HG02852 (cell line): ENCODE data around the gene PDS5B.
"Not testable (repeated sequence)": the region's sequence is repeated elsewhere in the genome, so short reads cannot be mapped to it uniquely, and the experiment has no call there.

Experiments used
- ATAC-seq: cut with Tn5 transposase; IDR thresholded peaks from one replicate; pipeline ENCODE4 v1.9.1; 2021; ENCODE audit warnings: mild to moderate bottlenecking, moderate library complexity; ENCODE audit not compliant: unreplicated experiment

The PDS5B gene, protein sequence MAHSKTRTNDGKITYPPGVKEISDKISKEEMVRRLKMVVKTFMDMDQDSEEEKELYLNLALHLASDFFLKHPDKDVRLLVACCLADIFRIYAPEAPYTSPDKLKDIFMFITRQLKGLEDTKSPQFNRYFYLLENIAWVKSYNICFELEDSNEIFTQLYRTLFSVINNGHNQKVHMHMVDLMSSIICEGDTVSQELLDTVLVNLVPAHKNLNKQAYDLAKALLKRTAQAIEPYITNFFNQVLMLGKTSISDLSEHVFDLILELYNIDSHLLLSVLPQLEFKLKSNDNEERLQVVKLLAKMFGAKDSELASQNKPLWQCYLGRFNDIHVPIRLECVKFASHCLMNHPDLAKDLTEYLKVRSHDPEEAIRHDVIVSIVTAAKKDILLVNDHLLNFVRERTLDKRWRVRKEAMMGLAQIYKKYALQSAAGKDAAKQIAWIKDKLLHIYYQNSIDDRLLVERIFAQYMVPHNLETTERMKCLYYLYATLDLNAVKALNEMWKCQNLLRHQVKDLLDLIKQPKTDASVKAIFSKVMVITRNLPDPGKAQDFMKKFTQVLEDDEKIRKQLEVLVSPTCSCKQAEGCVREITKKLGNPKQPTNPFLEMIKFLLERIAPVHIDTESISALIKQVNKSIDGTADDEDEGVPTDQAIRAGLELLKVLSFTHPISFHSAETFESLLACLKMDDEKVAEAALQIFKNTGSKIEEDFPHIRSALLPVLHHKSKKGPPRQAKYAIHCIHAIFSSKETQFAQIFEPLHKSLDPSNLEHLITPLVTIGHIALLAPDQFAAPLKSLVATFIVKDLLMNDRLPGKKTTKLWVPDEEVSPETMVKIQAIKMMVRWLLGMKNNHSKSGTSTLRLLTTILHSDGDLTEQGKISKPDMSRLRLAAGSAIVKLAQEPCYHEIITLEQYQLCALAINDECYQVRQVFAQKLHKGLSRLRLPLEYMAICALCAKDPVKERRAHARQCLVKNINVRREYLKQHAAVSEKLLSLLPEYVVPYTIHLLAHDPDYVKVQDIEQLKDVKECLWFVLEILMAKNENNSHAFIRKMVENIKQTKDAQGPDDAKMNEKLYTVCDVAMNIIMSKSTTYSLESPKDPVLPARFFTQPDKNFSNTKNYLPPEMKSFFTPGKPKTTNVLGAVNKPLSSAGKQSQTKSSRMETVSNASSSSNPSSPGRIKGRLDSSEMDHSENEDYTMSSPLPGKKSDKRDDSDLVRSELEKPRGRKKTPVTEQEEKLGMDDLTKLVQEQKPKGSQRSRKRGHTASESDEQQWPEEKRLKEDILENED (N-terminal part only)

DNA sequence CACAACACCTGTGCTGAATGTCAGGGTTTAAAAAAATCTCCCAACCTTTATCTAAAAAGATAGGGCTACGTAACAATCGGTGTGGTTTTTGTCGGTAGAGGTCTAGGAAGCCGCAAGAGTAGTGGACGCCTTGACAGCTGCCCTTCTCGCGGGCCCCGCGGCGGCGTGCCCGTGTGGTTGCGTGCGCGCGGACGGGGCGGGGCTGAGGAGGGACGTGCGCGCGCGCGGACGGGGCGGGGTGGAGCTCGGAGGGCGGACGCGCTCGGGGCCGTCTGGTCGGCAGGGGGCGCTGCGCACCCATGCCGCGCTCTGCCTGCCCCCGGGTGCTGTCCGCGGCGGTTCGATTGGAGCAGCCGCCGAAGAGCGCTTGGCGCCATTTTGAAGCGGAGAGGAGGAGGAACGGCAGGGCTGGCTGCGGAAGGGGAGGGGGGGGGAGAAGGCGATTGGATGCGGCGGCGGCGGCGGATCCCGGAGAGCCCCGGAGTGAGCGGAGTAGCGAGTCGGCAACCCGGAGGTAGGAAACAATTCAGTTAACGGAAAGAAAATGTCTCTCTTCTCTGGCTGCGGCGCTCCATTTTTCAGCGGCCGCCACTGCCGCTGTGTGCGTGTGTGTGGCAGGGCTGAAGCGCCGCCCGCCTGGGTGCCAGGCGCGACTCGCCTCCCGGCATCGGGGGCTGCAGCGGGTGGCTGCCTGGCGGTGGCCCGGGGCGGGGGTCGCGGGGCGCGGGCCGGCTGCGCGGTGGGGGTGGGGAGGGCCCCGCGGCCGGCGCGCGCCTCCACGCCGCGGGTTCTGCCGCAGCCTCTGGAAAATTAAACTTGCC is at the start of gene PDS5B:
PDS5B (plus strand) TSS at position 373 of the 821 bp plus-strand sequence. CDS start 62,321 bp downstream, outside the sequence.
- peak; percentile 82 for ATAC-seq

DNA sequence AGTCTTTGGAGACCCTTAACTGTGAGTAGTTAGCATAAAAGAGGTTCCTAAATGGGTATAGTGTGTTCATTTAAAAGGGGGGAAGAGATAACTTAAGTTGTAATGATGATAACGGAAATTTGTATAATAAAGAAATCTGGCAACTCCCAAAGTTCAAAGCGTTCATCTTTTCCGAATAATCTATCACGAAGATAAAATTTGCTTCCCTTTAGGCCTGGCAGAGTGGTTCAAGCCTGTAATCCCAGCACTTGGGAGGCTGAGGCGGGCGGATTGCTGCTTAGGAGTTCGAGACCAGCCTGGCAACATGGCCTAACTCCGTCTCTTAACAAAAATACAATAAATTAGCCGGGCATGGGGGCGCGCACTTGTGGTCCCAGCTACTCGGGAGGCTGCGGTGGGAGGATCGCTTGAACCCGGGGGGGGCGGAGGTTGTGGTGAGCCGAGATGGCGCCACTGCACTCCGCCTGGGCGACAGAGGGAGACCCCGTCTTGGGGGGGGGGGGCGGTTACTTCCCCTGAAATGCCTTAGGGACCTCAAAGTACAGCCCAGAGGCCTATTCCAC is 48.6 kb upstream of the PDS5B start:
- no peak for ATAC-seq

DNA sequence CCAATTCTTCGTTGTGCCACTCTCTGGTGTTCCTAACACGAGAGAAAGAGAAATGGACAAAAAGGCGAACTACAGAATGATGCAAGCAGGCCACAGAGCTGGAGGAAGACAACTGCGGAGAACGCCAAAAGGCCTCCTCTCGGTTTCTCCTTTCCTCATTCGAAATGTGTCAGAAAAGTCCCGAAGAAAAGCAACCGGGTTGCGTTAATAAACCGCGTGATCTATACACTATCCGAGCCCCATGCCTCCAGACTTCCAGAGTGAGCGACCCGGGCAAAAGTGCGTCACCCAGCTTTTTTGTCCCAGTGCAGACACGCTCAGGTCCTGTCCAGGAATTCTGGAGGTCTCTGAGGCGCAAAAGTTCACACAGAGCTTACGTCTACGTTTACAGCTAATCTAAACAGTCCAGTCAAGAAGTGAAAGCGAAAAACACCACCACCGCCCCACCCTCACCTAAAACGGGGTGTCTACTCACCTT is 48.1 kb upstream of the PDS5B start:
- peak; percentile 81 for ATAC-seq

DNA sequence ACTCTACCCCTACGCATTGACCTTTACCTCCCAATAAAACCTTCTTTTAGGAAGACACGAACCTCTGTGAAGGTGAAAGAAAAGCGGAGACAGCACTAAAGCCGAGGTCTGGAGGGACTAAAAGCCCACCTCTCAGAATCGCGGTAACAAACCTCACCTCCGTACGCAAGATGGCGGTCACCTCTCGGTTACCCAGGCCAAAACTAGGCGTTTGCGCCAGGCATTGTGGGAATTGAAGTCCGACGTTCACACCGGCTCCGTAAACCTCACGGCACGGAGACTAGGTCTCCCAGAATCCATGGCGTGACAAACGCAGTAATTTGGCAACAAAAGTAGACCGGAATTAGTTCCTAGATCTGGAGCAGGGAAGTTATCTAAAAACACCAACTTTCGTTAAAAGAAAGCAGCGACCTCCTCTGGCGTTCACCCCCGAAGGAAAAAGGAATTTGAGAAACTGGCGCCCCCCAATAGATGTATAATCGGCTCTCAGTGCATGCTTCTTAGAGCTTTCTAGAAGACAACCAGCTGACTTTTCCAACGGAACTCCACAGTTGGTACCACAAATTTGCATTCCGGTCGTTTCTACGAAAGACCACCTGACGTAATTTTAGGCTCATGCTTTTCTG is 47.5 kb upstream of the PDS5B start, which contains the start of gene N4BP2L2:
N4BP2L2 (minus strand) TSS at position 175 of the 626 bp plus-strand sequence. CDS start 1,768 bp downstream, outside the sequence.
- ATAC-seq = peak; percentile 96

DNA sequence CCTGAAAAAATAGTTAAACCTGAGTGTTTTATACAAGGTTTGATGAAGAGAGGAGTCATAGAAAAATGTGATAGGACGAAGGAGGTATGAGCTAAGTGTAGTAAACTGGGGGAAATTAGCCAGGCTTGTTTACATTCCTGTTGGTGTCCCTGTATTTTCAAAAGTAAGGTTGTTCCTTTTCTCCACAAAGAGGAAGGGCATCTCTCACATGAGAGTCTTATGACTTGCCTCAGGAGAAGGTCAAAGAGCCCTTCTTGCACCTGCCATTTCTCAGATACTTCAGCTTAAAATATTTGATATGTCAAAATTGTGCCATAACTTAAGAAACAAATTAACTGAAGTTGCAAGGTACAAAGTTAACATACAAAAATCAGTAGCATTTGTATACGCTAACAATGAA is 44.0 kb upstream of the PDS5B start:
- ATAC-seq = no peak

DNA sequence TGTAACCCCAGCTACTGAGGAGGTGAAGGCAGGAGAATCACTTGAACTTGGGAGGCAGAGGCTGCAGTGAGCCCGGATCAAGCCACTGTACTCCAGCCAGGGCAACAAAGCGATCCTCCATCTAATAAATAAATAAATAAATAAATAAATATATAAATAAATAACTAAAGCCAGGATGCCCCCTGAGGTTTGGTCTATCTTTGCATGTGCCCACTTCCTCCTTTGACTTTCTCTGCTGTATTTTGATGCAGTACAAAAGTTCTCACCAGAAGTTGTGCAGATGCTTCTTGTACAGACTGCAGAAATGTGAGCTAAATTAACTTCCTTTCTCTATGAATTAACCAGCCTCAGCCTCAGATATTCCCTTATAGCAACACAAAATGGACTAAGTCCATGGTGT is 41.2 kb upstream of the PDS5B start:
- ATAC-seq = no peak

DNA sequence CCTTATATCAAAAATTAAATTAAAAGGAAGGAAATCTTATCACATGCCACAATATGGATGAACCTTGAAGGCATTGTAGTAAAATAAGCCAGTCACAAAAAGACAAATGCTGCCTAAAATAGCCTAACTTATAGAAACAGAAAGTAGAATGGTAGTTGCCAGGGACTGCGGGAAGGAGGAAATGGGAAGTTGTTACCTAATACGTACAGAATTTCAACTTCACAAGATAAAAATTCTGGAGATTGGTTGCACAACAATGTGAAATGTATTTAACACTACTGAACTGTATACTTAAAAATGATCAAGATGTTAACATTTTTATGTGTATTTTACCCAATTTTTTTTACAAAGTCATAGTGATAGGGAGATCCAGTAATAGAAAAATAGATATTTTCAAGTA is 37.4 kb upstream of the PDS5B start:
- ATAC-seq = no peak

DNA sequence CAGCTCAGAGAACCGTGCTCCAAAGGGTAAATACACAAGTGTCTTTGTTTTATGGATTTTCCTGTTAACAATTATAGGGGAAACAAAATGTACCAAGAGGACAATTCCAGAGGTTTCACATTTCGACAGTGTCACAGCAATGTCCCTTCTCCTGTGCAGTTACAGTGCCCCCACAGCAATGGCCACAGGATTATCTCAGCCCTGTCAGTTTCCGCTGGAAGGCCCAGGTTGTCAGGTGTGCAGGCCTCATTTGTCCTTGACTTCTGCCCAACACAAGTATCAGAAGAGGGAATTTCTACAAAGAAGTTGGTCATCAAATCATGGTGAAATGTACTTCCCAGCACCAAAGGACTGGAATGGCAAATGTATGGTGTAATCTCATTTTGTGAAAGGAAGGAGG is 36.5 kb upstream of the PDS5B start:
- ATAC-seq = no peak

DNA sequence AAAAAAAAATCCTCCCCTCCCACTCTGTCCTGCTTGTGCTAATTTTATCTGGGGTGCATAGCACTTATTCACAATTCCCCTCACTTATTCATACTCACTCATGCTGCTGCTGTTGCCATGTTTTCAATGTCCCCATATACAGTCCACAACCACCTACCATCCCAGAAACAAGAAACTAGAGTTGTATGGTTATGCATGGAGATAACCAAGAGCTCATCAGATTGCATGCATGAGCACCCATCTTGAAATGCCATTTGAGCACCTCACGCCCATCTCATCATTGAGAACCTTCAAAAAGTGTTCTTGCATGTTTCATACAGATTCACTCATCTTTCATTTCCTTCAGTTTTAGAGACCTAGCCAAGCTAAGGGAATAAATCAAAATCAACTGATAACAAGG is 32.5 kb upstream of the PDS5B start:
- ATAC-seq = peak; percentile 81

DNA sequence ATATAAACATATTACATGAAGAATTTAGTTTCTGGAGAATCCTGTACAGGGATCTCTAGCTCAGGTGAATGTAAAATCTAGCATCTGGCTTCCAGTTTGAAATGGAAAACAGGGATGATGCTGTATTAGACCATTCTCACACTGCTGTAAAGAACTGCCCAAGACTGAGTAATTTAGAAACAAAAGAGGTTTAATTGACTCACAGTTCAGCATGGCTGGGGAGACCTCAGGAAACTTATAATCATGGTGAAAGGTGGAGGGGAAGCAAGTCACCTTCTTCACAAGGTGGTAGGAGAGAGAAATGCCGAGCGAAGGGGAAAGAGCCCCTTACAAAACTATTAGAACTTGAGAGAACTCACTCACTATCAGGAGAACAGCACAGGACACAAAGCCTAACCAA is 30.6 kb upstream of the PDS5B start:
- no peak for ATAC-seq

DNA sequence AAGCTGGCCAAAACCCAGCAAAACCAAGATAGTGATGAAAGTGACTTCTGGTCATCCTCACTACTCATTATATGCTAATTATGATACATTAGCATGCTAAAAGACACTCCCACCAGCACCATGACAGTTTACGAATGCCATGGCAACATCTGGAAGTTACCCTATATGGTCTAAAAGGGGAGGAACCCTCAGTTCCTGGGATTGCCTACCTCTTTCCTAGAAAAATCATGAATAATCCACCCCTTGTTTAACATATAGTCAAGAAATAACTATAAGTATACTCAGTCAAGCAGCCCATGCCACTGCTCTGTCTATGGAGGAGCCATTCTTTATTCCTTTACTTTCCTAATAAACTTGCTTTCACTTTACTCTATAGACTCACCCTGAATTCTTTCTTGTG is 25.4 kb upstream of the PDS5B start:
- ATAC-seq = not testable (repeated sequence)

DNA sequence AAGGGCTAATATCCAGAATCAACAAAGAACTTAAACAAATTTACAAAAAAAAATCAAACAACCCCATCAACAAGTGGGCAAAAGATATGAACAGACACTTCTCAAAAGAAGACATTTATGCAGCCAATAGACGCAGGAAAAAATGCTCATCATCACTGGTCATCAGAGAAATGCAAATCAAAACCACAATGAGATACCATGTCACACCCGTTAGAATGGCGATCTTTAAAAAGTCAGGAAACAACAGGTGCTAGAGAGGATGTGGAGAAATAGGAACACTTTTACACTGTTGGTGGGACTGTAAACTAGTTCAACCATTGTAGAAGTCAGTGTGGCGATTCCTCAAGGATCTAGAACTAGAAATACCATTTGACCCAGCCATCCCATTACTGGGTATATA is 10.6 kb upstream of the PDS5B start:
- ATAC-seq = not testable (repeated sequence)

DNA sequence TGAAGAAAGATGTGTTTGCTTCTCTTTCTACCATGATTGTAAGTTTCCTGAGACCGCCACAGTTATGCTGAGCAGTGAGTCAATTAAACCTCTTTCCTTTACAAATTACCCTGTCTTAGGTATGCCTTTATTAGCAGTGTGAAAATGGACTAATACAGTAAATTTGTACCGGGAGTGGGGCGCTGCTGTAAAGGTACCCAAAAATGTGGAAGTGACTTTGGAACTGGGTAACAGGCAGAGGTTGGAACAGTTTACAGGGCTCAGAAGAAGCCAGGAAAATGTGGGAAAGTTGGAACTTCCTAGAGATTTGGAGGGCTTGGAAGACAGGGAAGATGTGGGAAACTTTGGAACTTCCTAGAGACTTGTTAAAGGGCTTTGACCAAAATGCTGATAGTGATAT is 9.2 kb upstream of the PDS5B start:
- ATAC-seq = no peak

DNA sequence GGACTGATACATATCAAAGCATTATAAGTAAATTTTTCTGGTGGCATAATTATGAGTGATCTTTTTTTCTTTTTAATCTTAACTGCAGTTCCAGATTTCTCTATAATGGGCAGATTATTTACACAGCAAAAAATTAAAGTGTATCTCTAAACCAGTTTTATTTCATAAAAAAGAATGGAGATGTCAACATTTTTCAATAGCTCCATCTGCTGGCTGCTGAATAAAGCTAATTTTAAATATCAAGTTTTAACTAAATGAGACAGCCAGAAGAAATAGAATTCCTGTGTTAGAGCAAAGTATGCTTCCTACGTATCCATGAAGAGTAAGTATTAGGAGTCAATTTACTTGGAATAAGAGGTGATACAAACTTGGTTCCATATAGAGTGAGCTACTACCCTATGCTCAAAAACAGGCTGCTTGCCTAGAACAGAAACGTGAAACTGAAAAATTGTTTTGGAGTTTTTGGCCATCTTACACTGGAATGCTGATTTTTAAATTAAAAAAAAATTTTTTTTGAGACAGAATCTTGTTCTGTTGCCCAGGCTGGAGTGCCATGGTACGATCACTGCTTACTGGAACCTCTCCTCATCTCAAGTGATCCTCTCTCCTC is 5.0 kb upstream of the PDS5B start:
- ATAC-seq = no peak

DNA sequence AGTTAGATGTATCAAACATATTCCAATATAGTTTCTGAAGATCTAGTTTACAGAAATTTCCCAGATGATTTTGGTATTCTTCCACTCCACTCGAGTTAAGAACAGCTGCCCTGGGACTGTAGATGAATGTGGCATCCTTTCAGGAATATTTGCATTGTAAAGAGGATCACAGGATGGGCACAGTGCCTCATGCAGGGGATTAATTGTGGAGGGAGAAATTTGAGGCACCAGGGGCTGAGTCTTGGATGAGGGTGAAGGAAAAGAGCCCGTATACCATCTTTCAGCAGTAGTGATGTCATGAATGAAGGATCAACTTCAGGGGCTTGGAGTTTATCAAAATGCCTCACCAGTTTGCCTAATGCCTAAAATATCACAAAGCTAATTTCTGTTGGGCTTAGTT is 4.0 kb upstream of the PDS5B start:
- ATAC-seq = no peak

DNA sequence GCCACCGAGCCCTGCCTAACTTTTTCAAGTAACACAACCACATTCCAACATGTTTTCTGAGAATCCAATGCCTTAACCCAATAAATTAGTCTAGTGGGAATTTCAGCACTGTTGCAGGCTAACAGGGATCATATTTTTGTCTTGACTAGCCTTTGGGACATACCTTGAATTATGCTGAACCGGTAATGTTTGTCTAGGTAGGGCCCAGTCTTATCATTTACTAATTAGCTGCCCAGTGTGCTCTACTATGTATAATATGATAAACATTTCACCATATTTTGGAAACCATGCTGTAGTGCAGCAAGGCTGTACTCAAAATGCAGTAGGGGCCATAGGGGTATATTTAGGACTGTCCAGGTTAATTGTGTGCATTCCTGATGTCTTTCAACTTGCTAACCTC is 3.3 kb upstream of the PDS5B start:
- ATAC-seq = no peak

DNA sequence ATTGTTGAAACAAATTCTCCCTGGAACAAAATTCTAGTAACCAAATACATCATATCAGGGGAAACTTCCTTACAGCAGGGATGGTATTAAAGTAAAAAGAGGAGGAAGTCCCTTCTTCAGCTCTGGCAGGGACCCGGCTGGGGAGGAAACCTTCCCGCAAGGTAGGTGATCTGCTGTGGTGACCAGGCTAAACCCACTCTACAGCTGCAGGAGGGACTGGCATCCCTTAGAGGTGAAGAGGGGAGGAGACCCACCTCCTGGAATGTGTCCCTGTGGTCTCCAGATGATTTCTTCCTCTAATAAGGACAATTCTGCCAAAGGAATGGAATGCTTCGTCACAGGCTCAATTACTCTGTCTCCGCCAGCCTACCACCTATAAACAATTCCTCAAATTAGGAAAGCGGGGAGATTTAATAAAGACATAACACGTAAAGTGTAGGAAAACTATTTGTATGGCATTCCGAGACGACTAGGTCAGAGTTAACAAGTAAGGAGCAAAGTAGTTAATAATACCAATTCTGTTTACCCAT is 637 bp upstream of the PDS5B start:
- ATAC-seq = no peak

DNA sequence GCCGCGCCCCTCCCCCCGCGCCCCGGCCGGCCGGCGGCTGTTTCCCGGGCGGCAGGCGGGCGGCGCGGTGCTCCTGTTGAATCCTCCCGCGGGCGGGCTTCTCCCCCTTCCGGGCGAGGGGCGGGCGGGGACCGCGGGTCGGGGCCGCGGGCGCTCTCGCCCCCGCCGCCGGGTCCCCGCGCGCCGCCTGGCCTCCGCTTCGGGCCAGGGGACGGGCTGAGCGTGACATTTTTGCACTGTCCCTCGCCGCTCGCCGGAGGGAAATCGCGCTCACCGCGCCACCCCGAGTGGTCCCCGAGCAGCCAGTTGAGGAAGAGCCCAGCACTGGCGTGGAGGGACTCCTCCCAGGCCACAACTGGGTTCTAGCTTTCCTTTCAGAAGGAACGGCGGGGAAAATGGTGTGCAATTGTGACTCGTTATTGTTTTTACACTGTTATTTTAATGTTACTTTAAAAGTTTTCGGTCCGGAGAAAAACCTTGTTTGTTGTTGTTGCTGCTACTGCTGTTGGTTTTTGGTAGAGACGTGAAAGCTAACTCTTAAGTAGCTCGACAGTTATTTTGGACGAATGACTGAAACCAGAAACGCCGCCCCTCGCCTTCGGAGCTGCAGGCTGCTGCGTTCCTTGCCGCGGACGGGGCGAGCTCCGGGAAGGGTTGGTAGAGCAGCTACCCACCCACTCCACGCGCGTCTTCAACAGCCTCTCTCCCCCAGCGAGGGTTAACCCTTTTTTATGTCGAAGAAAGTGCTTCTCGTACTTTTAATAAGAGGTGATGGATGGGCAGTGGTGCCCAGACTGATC is 959 bp downstream of the PDS5B start:
- ATAC-seq = peak; percentile 33
